ENCODE data around the gene DIRAS3.

DNA sequence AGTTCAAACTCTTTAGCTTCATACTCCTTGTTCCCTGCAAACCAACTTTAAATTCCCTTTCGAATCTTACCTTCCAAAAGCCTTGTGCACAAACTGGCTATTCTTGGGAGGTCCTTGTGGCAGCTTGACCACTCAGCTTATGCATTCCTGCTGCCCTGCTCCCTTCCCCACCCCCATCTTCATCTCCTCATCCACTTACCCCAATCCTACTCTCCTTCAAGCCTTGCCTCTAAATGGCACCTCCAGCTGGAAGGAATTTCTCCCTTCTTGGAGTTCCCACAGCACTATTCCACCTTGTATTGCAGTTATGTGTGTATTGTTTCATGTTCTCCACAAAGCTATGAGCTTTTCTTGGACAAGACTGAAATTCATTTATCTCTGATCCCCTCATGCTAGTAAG is 15.3 kb upstream of the DIRAS3 start:
- TF ChIP-seq, protein P1, sequence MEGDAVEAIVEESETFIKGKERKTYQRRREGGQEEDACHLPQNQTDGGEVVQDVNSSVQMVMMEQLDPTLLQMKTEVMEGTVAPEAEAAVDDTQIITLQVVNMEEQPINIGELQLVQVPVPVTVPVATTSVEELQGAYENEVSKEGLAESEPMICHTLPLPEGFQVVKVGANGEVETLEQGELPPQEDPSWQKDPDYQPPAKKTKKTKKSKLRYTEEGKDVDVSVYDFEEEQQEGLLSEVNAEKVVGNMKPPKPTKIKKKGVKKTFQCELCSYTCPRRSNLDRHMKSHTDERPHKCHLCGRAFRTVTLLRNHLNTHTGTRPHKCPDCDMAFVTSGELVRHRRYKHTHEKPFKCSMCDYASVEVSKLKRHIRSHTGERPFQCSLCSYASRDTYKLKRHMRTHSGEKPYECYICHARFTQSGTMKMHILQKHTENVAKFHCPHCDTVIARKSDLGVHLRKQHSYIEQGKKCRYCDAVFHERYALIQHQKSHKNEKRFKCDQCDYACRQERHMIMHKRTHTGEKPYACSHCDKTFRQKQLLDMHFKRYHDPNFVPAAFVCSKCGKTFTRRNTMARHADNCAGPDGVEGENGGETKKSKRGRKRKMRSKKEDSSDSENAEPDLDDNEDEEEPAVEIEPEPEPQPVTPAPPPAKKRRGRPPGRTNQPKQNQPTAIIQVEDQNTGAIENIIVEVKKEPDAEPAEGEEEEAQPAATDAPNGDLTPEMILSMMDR (conservative IDR thresholded peaks at IDR 0.05; ENCODE audit: low read length) = no peak
- TF ChIP-seq EZH2phosphoT487 (IDR thresholded peaks at IDR 0.05; ENCODE audit: borderline replicate concordance, low read depth, low read length) = no peak

Measured in OCI-LY7 (cell line).